OCI-LY1 (cell line): ENCODE measurements around the gene ZPR1.

Experiments used
- CTCF ChIP-seq: fragments of 200-600 bp; sonication (generic), shearing (Covaris generic); IDR thresholded peaks from 2 replicates; pipeline ENCODE4 v1.5.1; 2017; ENCODE audit warnings: mild to moderate bottlenecking, antibody characterized with exemption, low read length, moderate library complexity, mixed read lengths
- EZH2 ChIP-seq: fragments of 200-600 bp; sonication (generic), shearing (Covaris generic); IDR thresholded peaks from 2 replicates; pipeline ENCODE4 v1.8.0; 2017; ENCODE audit warnings: borderline replicate concordance, mixed run types, mild to moderate bottlenecking, antibody characterized with exemption, low read length, moderate library complexity, mixed read lengths

GRCh38 chr11:116776522-116776984, 11.3 kb downstream of the ZPR1 start:
- TF ChIP-seq CTCF (no peak), EZH2 (no peak)
